ENCODE data around the gene SNTB2.

The SNTB2 gene

DNA sequence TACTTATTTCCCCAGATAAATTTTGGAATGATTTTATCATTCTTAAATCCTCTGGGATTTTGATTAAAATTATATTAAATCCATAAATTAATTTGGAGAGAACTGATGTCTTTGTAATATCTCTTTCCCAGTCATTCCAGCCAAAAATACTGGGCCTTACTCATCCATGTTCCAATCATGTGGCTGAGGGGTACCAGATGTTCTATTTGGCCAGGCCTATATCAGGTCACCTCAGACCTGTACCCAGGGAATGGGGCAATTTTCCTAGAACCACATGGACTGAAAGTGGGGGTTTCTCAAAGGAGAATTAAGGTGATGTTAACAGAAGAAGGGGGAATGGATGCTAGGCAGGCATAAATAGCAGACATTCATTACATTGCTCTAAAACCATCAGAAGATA, 7.5 kb downstream of the SNTB2 start:
- Histone ChIP-seq H3K36me3 (ENCODE audit: insufficient read depth, insufficient read length, low read length) (peaks cover 2% of the 10 kb centered on the region), H3K4me1 (ENCODE audit: insufficient read depth, insufficient read length) (no peaks in the 10 kb centered on the region), H3K27me3 (ENCODE audit: insufficient read depth, insufficient read length) (no peaks in the 10 kb centered on the region), H3K4me3 (ENCODE audit: insufficient read length, low read depth) (no peak overlapping the region), H3K9me3 (ENCODE audit: insufficient read depth, low read length) (no peaks in the 10 kb centered on the region), H3K9ac (ENCODE audit: insufficient read length, low read depth) (no peak overlapping the region)
- TF ChIP-seq ZNF274 (IDR thresholded peaks at IDR 0.05; ENCODE audit: low read depth, low read length) (no peak), YY1 (IDR thresholded peaks at IDR 0.05; ENCODE audit: insufficient read depth, insufficient read length) (no peak), SUZ12 (IDR thresholded peaks at IDR 0.05; ENCODE audit: extremely low read depth, insufficient read depth, insufficient read length) (no peak)
- no peak for DNase-seq (ENCODE audit: low read depth, low spot score)

DNA sequence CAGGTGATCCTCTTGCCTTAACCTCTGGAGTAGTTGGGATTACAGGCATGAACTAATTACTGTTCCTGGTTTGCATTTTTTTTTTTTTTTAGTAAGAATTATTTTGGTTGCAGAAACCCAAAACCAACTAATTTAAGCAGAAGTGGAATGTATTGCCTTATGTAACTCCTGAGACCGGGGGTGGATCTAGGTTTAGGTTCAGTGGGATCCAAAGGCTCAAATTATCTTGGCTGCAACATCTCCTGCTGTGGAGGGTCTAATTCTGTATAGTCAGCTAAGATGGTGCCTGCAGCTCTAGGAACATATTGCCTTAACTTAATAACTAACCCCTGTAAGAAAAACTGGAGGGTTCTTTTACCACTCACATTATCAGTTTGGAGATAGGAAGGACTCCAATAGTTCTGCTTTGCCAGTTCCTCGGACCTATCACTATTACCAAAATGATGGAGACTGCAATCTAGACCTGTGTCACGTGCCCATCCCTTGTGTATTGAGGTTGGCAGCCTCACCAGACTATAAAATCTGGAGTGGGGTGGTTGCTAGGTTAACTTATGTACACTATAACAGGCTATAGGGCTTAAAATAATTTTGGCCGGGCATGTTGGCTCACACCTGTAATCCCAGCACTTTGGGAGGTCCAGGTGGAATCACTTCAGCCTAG, 8.5 kb downstream of the SNTB2 start:
- DNase-seq (ENCODE audit: low read depth, low spot score) = no peak
- peaks cover 2% of the 10 kb centered on the region for H3K36me3 ChIP-seq (ENCODE audit: insufficient read depth, insufficient read length, low read length)
- no peaks in the 10 kb centered on the region for H3K4me1 ChIP-seq (ENCODE audit: insufficient read depth, insufficient read length)
- no peak overlapping the region for H3K9ac ChIP-seq (ENCODE audit: insufficient read length, low read depth)
- no peak for TF ChIP-seq SUZ12 (IDR thresholded peaks at IDR 0.05; ENCODE audit: extremely low read depth, insufficient read depth, insufficient read length)
- H3K4me3 ChIP-seq (ENCODE audit: insufficient read length, low read depth) = no peak overlapping the region
- no peaks in the 10 kb centered on the region for H3K27me3 ChIP-seq (ENCODE audit: insufficient read depth, insufficient read length)
- no peaks in the 10 kb centered on the region for H3K9me3 ChIP-seq (ENCODE audit: insufficient read depth, low read length)

DNA sequence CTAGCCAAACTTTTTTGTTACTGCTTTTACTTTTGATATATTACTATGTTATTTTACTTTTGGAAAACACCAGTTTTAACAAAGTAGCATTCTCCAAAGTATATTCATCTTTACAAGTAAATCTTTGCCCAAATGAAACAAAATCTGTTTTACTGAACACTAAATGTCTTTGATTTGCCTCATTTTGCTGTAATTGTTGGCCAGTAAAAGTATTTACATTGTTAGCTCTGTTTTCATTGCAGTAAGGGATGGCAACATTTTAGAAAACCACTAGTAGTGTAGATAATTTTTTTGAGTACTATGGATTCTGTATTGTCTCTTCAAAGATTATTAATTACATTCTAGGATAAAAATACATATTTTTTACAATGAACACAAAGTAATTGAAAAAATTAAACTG, 10.6 kb downstream of the SNTB2 start:
- Histone ChIP-seq H3K36me3 (ENCODE audit: insufficient read depth, insufficient read length, low read length) (no peaks in the 10 kb centered on the region), H3K4me1 (ENCODE audit: insufficient read depth, insufficient read length) (no peaks in the 10 kb centered on the region), H3K9me3 (ENCODE audit: insufficient read depth, low read length) (no peaks in the 10 kb centered on the region), H3K9ac (ENCODE audit: insufficient read length, low read depth) (no peak overlapping the region), H3K4me3 (ENCODE audit: insufficient read length, low read depth) (no peak overlapping the region), H3K27me3 (ENCODE audit: insufficient read depth, insufficient read length) (no peaks in the 10 kb centered on the region)
- TF ChIP-seq ZNF274 (IDR thresholded peaks at IDR 0.05; ENCODE audit: low read depth, low read length) = no peak
- TF ChIP-seq YY1 (IDR thresholded peaks at IDR 0.05; ENCODE audit: insufficient read depth, insufficient read length) = no peak
- TF ChIP-seq SUZ12 (IDR thresholded peaks at IDR 0.05; ENCODE audit: extremely low read depth, insufficient read depth, insufficient read length) = no peak
- no peak for DNase-seq (ENCODE audit: low read depth, low spot score)

DNA sequence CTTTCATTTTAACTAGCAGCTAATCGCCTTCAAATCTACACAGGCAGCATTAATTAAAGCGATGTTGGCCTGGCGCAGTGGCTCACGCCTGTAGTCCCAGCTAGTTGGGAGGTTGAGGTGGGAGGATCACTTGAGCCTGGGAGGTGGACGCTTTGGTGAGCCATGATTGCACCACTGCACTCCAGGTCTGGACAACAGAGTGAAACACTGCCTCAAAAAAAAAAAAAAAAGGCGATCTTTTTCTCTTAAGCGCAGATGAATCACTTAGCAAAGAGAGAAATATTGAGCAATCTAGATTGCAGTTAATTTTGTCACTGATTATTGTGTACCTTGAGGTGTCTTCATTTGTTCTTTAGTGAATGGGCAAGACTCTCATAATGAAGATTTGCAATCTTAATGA, 12.4 kb downstream of the SNTB2 start:
- Histone ChIP-seq H3K36me3 (ENCODE audit: insufficient read depth, insufficient read length, low read length) (peaks cover 4% of the 10 kb centered on the region), H3K27me3 (ENCODE audit: insufficient read depth, insufficient read length) (no peaks in the 10 kb centered on the region), H3K9me3 (ENCODE audit: insufficient read depth, low read length) (no peaks in the 10 kb centered on the region), H3K4me1 (ENCODE audit: insufficient read depth, insufficient read length) (no peaks in the 10 kb centered on the region), H3K9ac (ENCODE audit: insufficient read length, low read depth) (no peak overlapping the region), H3K4me3 (ENCODE audit: insufficient read length, low read depth) (no peak overlapping the region)
- TF ChIP-seq ZNF274 (IDR thresholded peaks at IDR 0.05; ENCODE audit: low read depth, low read length) = no peak
- TF ChIP-seq YY1 (IDR thresholded peaks at IDR 0.05; ENCODE audit: insufficient read depth, insufficient read length) = no peak
- no peak for TF ChIP-seq SUZ12 (IDR thresholded peaks at IDR 0.05; ENCODE audit: extremely low read depth, insufficient read depth, insufficient read length)
- DNase-seq (ENCODE audit: low read depth, low spot score) = no peak

DNA sequence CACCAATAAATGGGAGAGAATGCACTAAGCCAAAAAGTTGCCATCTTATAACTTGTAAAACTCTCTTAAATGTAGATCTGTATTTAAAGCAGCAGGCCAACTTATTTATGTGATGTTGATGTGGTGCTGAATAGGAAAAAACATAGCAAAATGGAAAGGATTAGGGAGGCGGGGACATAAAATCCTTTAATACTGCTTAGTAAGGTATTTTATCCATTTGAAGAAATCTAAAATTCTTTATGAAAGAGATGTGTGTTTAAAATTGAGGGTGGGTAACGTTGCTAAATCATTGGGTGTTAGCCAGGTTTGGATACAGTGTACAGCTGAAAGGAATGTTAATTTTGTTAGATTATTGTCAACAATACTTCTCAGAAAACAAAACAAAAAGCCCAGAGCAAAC, 14.3 kb downstream of the SNTB2 start:
- DNase-seq (ENCODE audit: low read depth, low spot score) = no peak
- Histone ChIP-seq H3K27me3 (ENCODE audit: insufficient read depth, insufficient read length) (no peaks in the 10 kb centered on the region), H3K9ac (ENCODE audit: insufficient read length, low read depth) (no peak overlapping the region), H3K4me3 (ENCODE audit: insufficient read length, low read depth) (no peak overlapping the region), H3K4me1 (ENCODE audit: insufficient read depth, insufficient read length) (no peaks in the 10 kb centered on the region), H3K9me3 (ENCODE audit: insufficient read depth, low read length) (no peaks in the 10 kb centered on the region), H3K36me3 (ENCODE audit: insufficient read depth, insufficient read length, low read length) (peaks cover 4% of the 10 kb centered on the region)
- no peak for TF ChIP-seq YY1 (IDR thresholded peaks at IDR 0.05; ENCODE audit: insufficient read depth, insufficient read length)
- TF ChIP-seq ZNF274 (IDR thresholded peaks at IDR 0.05; ENCODE audit: low read depth, low read length) = no peak
- no peak for TF ChIP-seq SUZ12 (IDR thresholded peaks at IDR 0.05; ENCODE audit: extremely low read depth, insufficient read depth, insufficient read length)

DNA sequence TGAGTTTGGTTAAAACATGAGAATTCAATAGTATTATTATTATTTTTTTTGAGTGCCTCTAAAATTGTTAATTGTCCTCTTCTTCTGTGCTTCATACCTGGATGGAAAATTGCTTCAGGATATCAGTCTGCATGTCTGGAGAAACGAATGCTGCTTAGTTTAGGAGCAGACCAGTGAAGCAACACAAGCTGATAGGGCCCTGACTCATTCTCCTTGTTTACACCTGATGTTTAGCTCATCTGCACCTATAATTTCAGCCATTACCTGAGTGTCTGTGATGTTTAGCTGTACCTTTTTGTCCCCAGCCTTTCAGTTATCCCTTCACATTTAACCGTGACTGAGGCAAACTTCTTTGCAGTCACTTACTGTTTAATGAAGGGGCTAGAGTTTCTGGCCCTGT, 14.8 kb downstream of the SNTB2 start:
- Histone ChIP-seq H3K36me3 (ENCODE audit: insufficient read depth, insufficient read length, low read length) (peaks cover 4% of the 10 kb centered on the region), H3K4me1 (ENCODE audit: insufficient read depth, insufficient read length) (no peaks in the 10 kb centered on the region), H3K9me3 (ENCODE audit: insufficient read depth, low read length) (no peaks in the 10 kb centered on the region), H3K9ac (ENCODE audit: insufficient read length, low read depth) (no peak overlapping the region), H3K4me3 (ENCODE audit: insufficient read length, low read depth) (no peak overlapping the region), H3K27me3 (ENCODE audit: insufficient read depth, insufficient read length) (no peaks in the 10 kb centered on the region)
- no peak for TF ChIP-seq YY1 (IDR thresholded peaks at IDR 0.05; ENCODE audit: insufficient read depth, insufficient read length)
- TF ChIP-seq SUZ12 (IDR thresholded peaks at IDR 0.05; ENCODE audit: extremely low read depth, insufficient read depth, insufficient read length) = no peak
- TF ChIP-seq ZNF274 (IDR thresholded peaks at IDR 0.05; ENCODE audit: low read depth, low read length) = no peak
- DNase-seq (ENCODE audit: low read depth, low spot score) = no peak

DNA sequence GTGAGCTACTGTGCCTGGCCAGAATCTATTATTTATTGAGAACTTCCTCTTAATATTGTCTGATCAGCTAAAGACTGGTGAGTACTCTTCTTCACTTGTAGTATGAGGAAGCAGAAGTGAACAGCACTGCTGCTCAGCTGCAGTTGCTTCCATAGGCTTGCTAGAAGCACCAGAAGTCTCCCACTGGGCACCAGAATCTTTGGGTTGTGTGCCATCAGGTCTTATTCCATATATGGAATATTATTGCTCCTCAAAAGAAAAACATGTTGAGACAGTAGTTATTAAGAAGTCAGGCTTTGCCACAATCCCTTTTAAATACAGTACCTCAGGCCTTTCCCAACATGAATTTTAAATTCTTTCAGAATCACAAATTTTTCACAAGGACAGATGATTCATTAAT, 17.2 kb downstream of the SNTB2 start:
- Histone ChIP-seq H3K9ac (ENCODE audit: insufficient read length, low read depth) (no peak overlapping the region), H3K9me3 (ENCODE audit: insufficient read depth, low read length) (no peaks in the 10 kb centered on the region), H3K4me3 (ENCODE audit: insufficient read length, low read depth) (no peak overlapping the region), H3K36me3 (ENCODE audit: insufficient read depth, insufficient read length, low read length) (peaks cover 4% of the 10 kb centered on the region), H3K4me1 (ENCODE audit: insufficient read depth, insufficient read length) (no peaks in the 10 kb centered on the region), H3K27me3 (ENCODE audit: insufficient read depth, insufficient read length) (no peaks in the 10 kb centered on the region)
- no peak for TF ChIP-seq SUZ12 (IDR thresholded peaks at IDR 0.05; ENCODE audit: extremely low read depth, insufficient read depth, insufficient read length)
- no peak for TF ChIP-seq YY1 (IDR thresholded peaks at IDR 0.05; ENCODE audit: insufficient read depth, insufficient read length)
- no peak for TF ChIP-seq ZNF274 (IDR thresholded peaks at IDR 0.05; ENCODE audit: low read depth, low read length)
- no peak for DNase-seq (ENCODE audit: low read depth, low spot score)

Data from NT2/D1 (cell line).